ENCODE measurements around the gene PPP2R2C. TPM values are rescaled to one million over a fixed set of nuclear protein-coding genes. Genes with fewer than 3 reads are reported as not detected.

Gene PPP2R2C
- polyA plus RNA-seq, 1 of the 3 experiments (the other 2 are of a cell fraction), result 0.21 TPM

GRCh38 chr4:6504900-6505496 lies 32.6 kb upstream of the PPP2R2C start:
- no peak overlapping the region for H3K4me3 ChIP-seq (ENCODE audit: low read depth in 2 of 2, low read length in 1 of 2)
- H3K9me2 ChIP-seq, result no peaks in the 10 kb centered on the region
- H2AFZ ChIP-seq (ENCODE audit: low read depth), result no peak overlapping the region
- H3K27ac ChIP-seq (ENCODE audit: low read depth in 2 of 2, low read length in 1 of 2), result no peak overlapping the region
- H3K27me3 ChIP-seq (ENCODE audit: insufficient read depth), result no peaks in the 10 kb centered on the region
- no peak for DNase-seq
- H3K36me3 ChIP-seq (replicated peaks in 1 of 2; ENCODE audit: control insufficient read depth in 1 of 2, insufficient read depth in 2 of 2, low read length in 1 of 2), result no peaks in the 10 kb centered on the region
- no peaks in the 10 kb centered on the region for H3K79me2 ChIP-seq (ENCODE audit: insufficient read depth)
- H3K4me1 ChIP-seq (ENCODE audit: control insufficient read depth in 1 of 2, insufficient read depth in 2 of 2, low read depth in 1 of 2, low read length in 1 of 2), result no peaks in the 10 kb centered on the region; a peak in 1 of 4 replicates
- CTCF ChIA-PET, result interaction anchor here (0.7 to 1.0 kb wide), 2 partner anchors 10 to 255 kb away, joined by 3 read pairs; no protein-coding TSS in a partner anchor
- H4K20me1 ChIP-seq (ENCODE audit: insufficient read depth), result no peaks in the 10 kb centered on the region
- no peak overlapping the region for H3K4me2 ChIP-seq
- TF ChIP-seq FOXM1 (IDR thresholded peaks at IDR 0.05; ENCODE audit: low read depth), result no peak
- no peaks in the 10 kb centered on the region for H3F3A ChIP-seq (replicated peaks; ENCODE audit: insufficient read depth)
- WGBS (ENCODE audit: low lambda C conversion rate), result 24% methylated on average over 5 of the region's 5 CpGs
- 0 out of 2 replicates have a peak, but pooled peaks cover 12% of the 10 kb centered on the region for H3K9me3 ChIP-seq
- no peak overlapping the region for H3K9ac ChIP-seq
- POLR2A ChIA-PET, result no interaction called here

GRCh38 chr4:6502747-6503465 lies 30.5 kb upstream of the PPP2R2C start:
- Histone ChIP-seq H3K9me3 (0 out of 2 replicates have a peak, but pooled peaks cover 12% of the 10 kb centered on the region), H3K79me2 (ENCODE audit: insufficient read depth) (no peaks in the 10 kb centered on the region), H3K27ac (ENCODE audit: low read depth in 2 of 2, low read length in 1 of 2) (no peak overlapping the region), H3F3A (replicated peaks; ENCODE audit: insufficient read depth) (no peaks in the 10 kb centered on the region), H2AFZ (ENCODE audit: low read depth) (no peak overlapping the region), H3K9ac (no peak overlapping the region), H4K20me1 (ENCODE audit: insufficient read depth) (no peaks in the 10 kb centered on the region), H3K9me2 (no peaks in the 10 kb centered on the region), H3K36me3 (replicated peaks in 1 of 2; ENCODE audit: control insufficient read depth in 1 of 2, insufficient read depth in 2 of 2, low read length in 1 of 2) (no peaks in the 10 kb centered on the region), H3K4me2 (no peak overlapping the region), H3K4me3 (ENCODE audit: low read depth in 2 of 2, low read length in 1 of 2) (no peak overlapping the region), H3K4me1 (ENCODE audit: control insufficient read depth in 1 of 2, insufficient read depth in 2 of 2, low read depth in 1 of 2, low read length in 1 of 2) (no peaks in the 10 kb centered on the region; a peak in 1 of 4 replicates), H3K27me3 (ENCODE audit: insufficient read depth) (no peaks in the 10 kb centered on the region)
- 13% methylated on average over 6 of the region's 6 CpGs for WGBS (ENCODE audit: low lambda C conversion rate)
- no peak for DNase-seq
- ChIA-PET POLR2A (no interaction called here), CTCF (no interaction called here)
- TF ChIP-seq TCF12 (IDR thresholded peaks at IDR 0.05), result no peak
- no peak for TF ChIP-seq ELF1 (IDR thresholded peaks at IDR 0.05)
- no peak for TF ChIP-seq EZH2phosphoT487 (IDR thresholded peaks at IDR 0.05; ENCODE audit: borderline replicate concordance, low read depth)
- no peak for TF ChIP-seq POLR2AphosphoS5 (IDR thresholded peaks at IDR 0.05; ENCODE audit: low read depth, low read length)
- no peak for TF ChIP-seq FOSL2 (IDR thresholded peaks at IDR 0.05; ENCODE audit: borderline replicate concordance, low read depth)
- TF ChIP-seq ZBTB33 (IDR thresholded peaks at IDR 0.05; ENCODE audit: borderline replicate concordance, low read depth), result no peak
- TF ChIP-seq GABPA (IDR thresholded peaks at IDR 0.05; ENCODE audit: low read depth), result no peak
- TF ChIP-seq YY1 (IDR thresholded peaks at IDR 0.05; ENCODE audit: low read depth), result no peak
- no peak for TF ChIP-seq RCOR1 (IDR thresholded peaks at IDR 0.05; ENCODE audit: low read length)
- TF ChIP-seq FOXJ3 (CRISPR knock-in tag; IDR thresholded peaks at IDR 0.05), result no peak

All from SK-N-SH (cell line).